H1 (cell line): ENCODE results near the gene MGME1. TPM values are rescaled to one million over a fixed set of nuclear protein-coding genes. Genes with fewer than 3 reads are reported as not detected.

Experiments used
- CTCF ChIA-PET: fragments of 300-600 bp; sonication (Branson Sonifier 250); formaldehyde crosslinking; loops from one replicate; lab custom pipeline; 2021; ENCODE audit not compliant: partially characterized antibody; lab: Charles Lee
- POLR2A ChIA-PET: fragments of 300-600 bp; sonication (Branson Sonifier 250); formaldehyde crosslinking; loops from one replicate; lab custom pipeline; 2021; ENCODE audit warnings: inconsistent platforms; ENCODE audit not compliant: partially characterized antibody; lab: Charles Lee
- DNase-seq, 2 experiments: peaks; one replicate each; pipeline versions ENCODE4 v3.0.0 to v3.0.0-alpha.2; 2010 to 2022; ENCODE audit warnings: low spot score in 2 of 2, low read depth in 1 of 2, mixed read lengths in 1 of 2
- FAIRE-seq: peaks from 2 replicates; lab custom pipeline; 2011; peaks lifted over from hg19 to GRCh38; lab: Jason Lieb, UNC
- H2AFZ ChIP-seq: 2 replicates; pipeline ENCODE4 v1.8.1; 2012; ENCODE audit warnings: low read length, inconsistent platforms
- H2AK5ac ChIP-seq: 2 replicates; pipeline ENCODE4 v1.6.1; 2013; ENCODE audit warnings: low read depth, low read length
- H2BK120ac ChIP-seq: replicated peaks from 2 replicates; pipeline ENCODE3; 2013; ENCODE audit warnings: low read depth, low read length, inconsistent platforms
- H2BK12ac ChIP-seq: 2 replicates; pipeline ENCODE4 v1.6.1; 2013; ENCODE audit warnings: low read depth, low read length
- H2BK15ac ChIP-seq: 2 replicates; pipeline ENCODE4 v1.6.1; 2013; ENCODE audit warnings: low read length
- H2BK20ac ChIP-seq: 2 replicates; pipeline ENCODE4 v1.6.1; 2013; ENCODE audit warnings: low read length
- H2BK5ac ChIP-seq: 2 replicates; pipeline ENCODE4 v1.6.1; 2013; ENCODE audit warnings: low read depth, low read length
- H3K14ac ChIP-seq: 2 replicates; pipeline ENCODE4 v1.6.1; 2013; ENCODE audit warnings: inconsistent platforms; ENCODE audit not compliant: insufficient read length
- H3K18ac ChIP-seq: 2 replicates; pipeline ENCODE4 v1.6.1; 2013; ENCODE audit warnings: low read length; ENCODE audit errors: extremely low read depth
- H3K23ac ChIP-seq: 2 replicates; pipeline ENCODE4 v1.6.1; 2013; ENCODE audit warnings: inconsistent platforms; ENCODE audit not compliant: insufficient read length
- H3K23me2 ChIP-seq: 2 replicates; pipeline ENCODE4 v1.6.1; 2013; ENCODE audit warnings: low read depth, low read length
- H3K27ac ChIP-seq: 2 replicates; pipeline ENCODE4 v1.6.1; 2011; ENCODE audit warnings: low read depth, low read length, inconsistent platforms
- H3K27me3 ChIP-seq, 4 experiments: replicated peaks in 1 of 4; 1 replicate in 1 of 4; 2 replicates in 3 of 4; pipeline versions ENCODE4 v1.6.1 to v1.8.1; 2011 to 2013; ENCODE audit warnings: low read length in 3 of 4, mild to moderate bottlenecking in 3 of 4, inconsistent platforms in 2 of 4, mixed read lengths in 2 of 4, moderate library complexity in 1 of 4; ENCODE audit not compliant: control insufficient read depth in 3 of 4, insufficient read depth in 3 of 4; ENCODE audit errors: extremely low read depth in 1 of 4
- H3K36me3 ChIP-seq, 4 experiments: 2 replicates each; pipeline versions ENCODE4 v1.6.1 to v1.8.1; 2011 to 2013; ENCODE audit warnings: mild to moderate bottlenecking in 4 of 4, low read length in 3 of 4, moderate library complexity in 2 of 4, control low read depth in 1 of 4, inconsistent platforms in 1 of 4; ENCODE audit not compliant: insufficient read depth in 4 of 4, control insufficient read depth in 2 of 4
- H3K4ac ChIP-seq: replicated peaks from 2 replicates; pipeline ENCODE3; 2013; ENCODE audit warnings: low read length, low read depth, mixed read lengths, inconsistent platforms; ENCODE audit not compliant: insufficient read length
- H3K4me1 ChIP-seq, 4 experiments: replicated peaks in 1 of 4; 1 replicate in 1 of 4; 2 replicates in 3 of 4; pipeline versions ENCODE4 v1.6.1 to v1.8.1; 2011 to 2013; ENCODE audit warnings: low read length in 3 of 4, inconsistent platforms in 2 of 4, mixed read lengths in 1 of 4; ENCODE audit not compliant: insufficient read depth in 4 of 4, control insufficient read depth in 3 of 4
- H3K4me2 ChIP-seq, 2 experiments: 2 replicates each; pipeline versions ENCODE4 v1.6.1 to v1.8.1; 2011 to 2013; ENCODE audit warnings: low read depth in 2 of 2, low read length in 2 of 2, control low read depth in 1 of 2, inconsistent platforms in 1 of 2, mild to moderate bottlenecking in 1 of 2; ENCODE audit not compliant: insufficient read depth in 1 of 2
- H3K4me3 ChIP-seq, 4 experiments: fragments of 200-600, 300-600 bp in 1 of 4; sonication (generic), shearing (Covaris generic), sonication (Bioruptor Twin) in 1 of 4; 2 replicates each; pipeline versions ENCODE4 v1.5.1 to v1.8.1; 2011 to 2016; ENCODE audit warnings: low read length in 4 of 4, low read depth in 3 of 4, control low read depth in 2 of 4, inconsistent platforms in 2 of 4, mild to moderate bottlenecking in 2 of 4, mixed read lengths in 1 of 4, moderate library complexity in 1 of 4; ENCODE audit not compliant: insufficient read depth in 2 of 4; ENCODE audit errors: extremely low read depth in 1 of 4
- H3K56ac ChIP-seq: replicated peaks from 2 replicates; pipeline ENCODE3; 2013; ENCODE audit warnings: low read depth, mild to moderate bottlenecking, mixed read lengths, low read length, inconsistent platforms; ENCODE audit not compliant: insufficient read length
- H3K79me1 ChIP-seq: 2 replicates; pipeline ENCODE4 v1.6.1; 2013; ENCODE audit warnings: low read depth, low read length, control low read depth
- H3K79me2 ChIP-seq, 2 experiments: 2 replicates each; pipeline versions ENCODE4 v1.6.1 to v1.8.1; 2012 to 2013; ENCODE audit warnings: low read length in 2 of 2, mild to moderate bottlenecking in 2 of 2, inconsistent platforms in 1 of 2; ENCODE audit not compliant: insufficient read depth in 2 of 2, control insufficient read depth in 1 of 2
- H3K9ac ChIP-seq, 4 experiments: replicated peaks in 1 of 4; 1 replicate in 1 of 4; 2 replicates in 3 of 4; pipeline versions ENCODE4 v1.6.1 to v1.8.1; 2011 to 2013; ENCODE audit warnings: low read depth in 3 of 4, low read length in 3 of 4, control low read depth in 2 of 4, mild to moderate bottlenecking in 2 of 4, moderate library complexity in 2 of 4, inconsistent platforms in 1 of 4; ENCODE audit errors: extremely low read depth in 1 of 4
- H3K9me3 ChIP-seq, 2 experiments: 2 replicates each; pipeline versions ENCODE4 v1.6.1 to v1.8.1; 2012 to 2013; ENCODE audit warnings: mild to moderate bottlenecking in 2 of 2, moderate library complexity in 2 of 2, control low read depth in 1 of 2, inconsistent platforms in 1 of 2, low read depth in 1 of 2, low read length in 1 of 2, mixed read lengths in 1 of 2; ENCODE audit not compliant: insufficient read depth in 2 of 2
- H4K20me1 ChIP-seq, 2 experiments: replicated peaks in 1 of 2; 2 replicates each; pipeline versions ENCODE3 to v1.8.1; 2011 to 2013; ENCODE audit warnings: inconsistent platforms in 2 of 2, low read length in 2 of 2, mild to moderate bottlenecking in 1 of 2; ENCODE audit not compliant: insufficient read depth in 2 of 2, control insufficient read depth in 1 of 2
- H4K5ac ChIP-seq: 2 replicates; pipeline ENCODE4 v1.6.1; 2013; ENCODE audit warnings: low read length, low read depth, mixed read lengths, inconsistent platforms; ENCODE audit not compliant: insufficient read length
- H4K8ac ChIP-seq: 2 replicates; pipeline ENCODE4 v1.8.0; 2013; ENCODE audit warnings: mild to moderate bottlenecking, moderate library complexity, low read length, inconsistent platforms; ENCODE audit not compliant: insufficient read depth; ENCODE audit errors: extremely low read depth
- H4K91ac ChIP-seq: replicated peaks from 2 replicates; pipeline ENCODE3; 2013; ENCODE audit warnings: low read length, mixed read lengths, inconsistent platforms; ENCODE audit not compliant: insufficient read length
- ASH2L ChIP-seq: fragments of 200-600, 300-600 bp; sonication (generic); IDR thresholded peaks from one replicate; pipeline ENCODE4 v1.7.1; 2017; ENCODE audit warnings: low read length
- BRCA1 ChIP-seq: IDR thresholded peaks from 2 replicates; pipeline ENCODE4 v1.6.1; 2012; ENCODE audit warnings: low read depth, low read length, improper control_type of control experiment
- CREB1 ChIP-seq: IDR thresholded peaks from 2 replicates; pipeline ENCODE4 v1.6.1; 2012; ENCODE audit warnings: inconsistent platforms
- GABPA ChIP-seq: IDR thresholded peaks from 2 replicates; pipeline ENCODE4 v1.6.1; 2011; ENCODE audit warnings: mild to moderate bottlenecking, low read length, moderate library complexity, borderline replicate concordance; ENCODE audit not compliant: insufficient read depth
- JUND ChIP-seq: IDR thresholded peaks from 2 replicates; pipeline ENCODE4 v1.6.1; 2011; ENCODE audit warnings: mild to moderate bottlenecking, improper control_type of control experiment, low read length
- PHF8 ChIP-seq: fragments of 200-600 bp; sonication (generic); conservative IDR thresholded peaks from 2 replicates; pipeline ENCODE4 v1.7.1; 2012; ENCODE audit warnings: low read depth, mild to moderate bottlenecking, inconsistent platforms, low read length, moderate library complexity
- POLR2A ChIP-seq, 2 experiments: IDR thresholded peaks; 1 replicate in 1 of 2; 2 replicates in 1 of 2; pipeline ENCODE4 v1.6.1; 2011; ENCODE audit warnings: low read depth in 2 of 2, low read length in 2 of 2, mild to moderate bottlenecking in 2 of 2; ENCODE audit errors: control extremely low read depth in 1 of 2
- POU5F1 ChIP-seq: IDR thresholded peaks from 2 replicates; pipeline ENCODE4 v1.6.1; 2011; ENCODE audit warnings: low read depth, mild to moderate bottlenecking, low read length, moderate library complexity
- RAD21 ChIP-seq, 2 experiments: IDR thresholded peaks in 1 of 2; conservative IDR thresholded peaks in 1 of 2; 2 replicates each; pipeline ENCODE4 v1.6.1; 2011; ENCODE audit warnings: low read depth in 2 of 2, low read length in 2 of 2, improper control_type of control experiment in 1 of 2, inconsistent platforms in 1 of 2, mild to moderate bottlenecking in 1 of 2, moderate library complexity in 1 of 2
- RBBP5 ChIP-seq: IDR thresholded peaks from 2 replicates; pipeline ENCODE4 v1.7.1; 2012; ENCODE audit warnings: low read depth, mild to moderate bottlenecking, inconsistent platforms, low read length, moderate library complexity, borderline replicate concordance
- RXRA ChIP-seq: IDR thresholded peaks from 2 replicates; pipeline ENCODE4 v1.6.1; 2011; ENCODE audit warnings: low read depth, mild to moderate bottlenecking, low read length, moderate library complexity; ENCODE audit not compliant: insufficient read depth
- SP4 ChIP-seq: IDR thresholded peaks from 2 replicates; pipeline ENCODE4 v1.6.1; 2012; ENCODE audit warnings: low read length, inconsistent platforms
- WGBS, 2 experiments: shearing (Covaris generic) in 1 of 2; methylation state at CpG; one replicate each; pipeline versions ENCODE4 v1.1.6 to v1.1.7; 2013 to 2015; ENCODE audit warnings: low lambda C conversion rate in 2 of 2, mixed read lengths in 2 of 2, inconsistent platforms in 1 of 2, low coverage in 1 of 2, missing lambda C conversion rate in 1 of 2; ENCODE audit not compliant: insufficient replicate concordance in 2 of 2, insufficient coverage in 1 of 2, insufficient read length in 1 of 2; ENCODE audit errors: extremely low coverage in 1 of 2, missing lambda C conversion rate in 1 of 2; 5-methylcytosine and 5-hydroxymethylcytosine counted together
- polyA plus RNA-seq, 7 experiments: library from polyadenylated mRNA; depleted of rRNA in 3 of 7; stranded (reverse) in 5 of 7; unstranded in 2 of 7; fragments of >200 nt in 5 of 7; fragments of 200-250 nt in 2 of 7; gene quantifications; 1 replicate in 5 of 7; 2 replicates in 1 of 7; 4 replicates in 1 of 7; pipeline versions ENCODE4 v1.2.1 to v1.2.3, GENCODE V29; 2011 to 2013; ENCODE audit warnings: missing spikeins in 2 of 7, mixed read lengths in 2 of 7
- total RNA-seq: library from RNA; stranded (reverse); fragmentation: NEBNext Ultra II Directional; extraction: Animal tissue kit (Norgen Biotek cat#: 25700); gene quantifications from 2 replicates; pipeline ENCODE4 v1.2.1, GENCODE V29; 2021
- TF ChIP-seq, protein P1 (sequence below): IDR thresholded peaks from 2 replicates; pipeline ENCODE4 v1.6.1; 2012; ENCODE audit warnings: low read length, inconsistent platforms

MGME1 gene
- total and polyA plus RNA-seq, 2 of the 8 experiments (the other 6 are each of a cell fraction or from before 2014, with no cell fraction given) = 27.7 to 59.0 TPM

DNA sequence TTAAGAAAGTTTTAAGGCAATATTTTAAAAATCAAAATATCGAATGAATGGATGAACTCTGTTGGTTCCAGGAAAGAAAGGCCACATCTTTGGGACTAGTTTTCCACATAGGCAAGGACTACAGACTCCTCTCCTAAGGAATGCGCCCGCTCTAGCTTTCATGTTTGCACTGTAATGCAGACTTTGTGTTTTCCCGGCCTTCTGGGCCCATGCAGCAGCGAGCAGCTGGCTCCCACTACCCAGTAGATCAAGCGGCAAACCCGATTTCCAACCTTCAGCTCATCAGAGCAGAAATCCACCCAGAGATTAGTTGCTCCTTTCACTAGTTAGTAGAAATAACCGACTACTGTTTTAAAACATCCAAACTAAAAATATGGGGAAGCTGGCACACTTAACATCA lies 61.2 kb downstream of the MGME1 start:
- Histone ChIP-seq H4K20me1 (peaks cover 0 to 3% of the 10 kb centered on the region in 2 experiments), H2BK20ac (no peak overlapping the region), H4K91ac (no peak overlapping the region), H4K8ac (no peak overlapping the region), H3K23me2 (no peaks in the 10 kb centered on the region), H3K23ac (no peak overlapping the region), H3K36me3 (no peaks in the 10 kb centered on the region; a peak in 2 of 8 replicates), H2AK5ac (no peak overlapping the region), H3K79me2 (no peaks in the 10 kb centered on the region), H2BK120ac (no peak overlapping the region), H3K9me3 (no peaks in the 10 kb centered on the region), H2BK12ac (no peak overlapping the region), H3K4me2 (no peak overlapping the region), H3K27me3 (no peaks in the 10 kb centered on the region), H4K5ac (no peak overlapping the region), H2BK5ac (no peak overlapping the region), H2AFZ (no peak overlapping the region), H3K79me1 (no peaks in the 10 kb centered on the region), H3K9ac (no peak overlapping the region), H3K27ac (0 out of 2 replicates have a peak overlapping the region, but pooled peaks have one; percentile 29), H2BK15ac (no peak overlapping the region), H3K14ac (no peak overlapping the region), H3K4me3 (no peak overlapping the region), H3K56ac (no peak overlapping the region), H3K4me1 (peaks cover 0 to 5% (median under 1%) of the 10 kb centered on the region in 4 experiments; a peak in 3 of 7 replicates), H3K4ac (no peak overlapping the region), H3K18ac (no peak overlapping the region)
- POLR2A ChIA-PET = no interaction called here
- DNase-seq (no peak), FAIRE-seq (no peak)
- WGBS, 2 experiments = 92% methylated on average over 8 of the region's 8 CpGs; no CpG with 5 or more reads in 1 of the 2 experiments
- CTCF ChIA-PET = interaction anchor here (0.7 to 8.9 kb wide), 3 partner anchors 11 to 36 kb away, joined by 3 to 48 read pairs (median 3); no protein-coding TSS in a partner anchor
- TF ChIP-seq POU5F1 (no peak), CREB1 (no peak), ASH2L (no peak), JUND (no peak), RBBP5 (no peak), BRCA1 (no peak), PHF8 (no peak), GABPA (no peak), RXRA (no peak), SP4 (no peak), POLR2A (IDR thresholded peaks at IDR 0.05; ENCODE audit: control extremely low read depth in 1 of 2, low read depth in 2 of 2, low read length in 2 of 2) (no peak), RAD21 (IDR thresholded peaks at IDR 0.05 in 1 of 2, conservative IDR thresholded peaks at IDR 0.05 in 1 of 2; ENCODE audit: low read depth in 2 of 2, low read length in 2 of 2) (no peak)
- TF ChIP-seq, protein P1, sequence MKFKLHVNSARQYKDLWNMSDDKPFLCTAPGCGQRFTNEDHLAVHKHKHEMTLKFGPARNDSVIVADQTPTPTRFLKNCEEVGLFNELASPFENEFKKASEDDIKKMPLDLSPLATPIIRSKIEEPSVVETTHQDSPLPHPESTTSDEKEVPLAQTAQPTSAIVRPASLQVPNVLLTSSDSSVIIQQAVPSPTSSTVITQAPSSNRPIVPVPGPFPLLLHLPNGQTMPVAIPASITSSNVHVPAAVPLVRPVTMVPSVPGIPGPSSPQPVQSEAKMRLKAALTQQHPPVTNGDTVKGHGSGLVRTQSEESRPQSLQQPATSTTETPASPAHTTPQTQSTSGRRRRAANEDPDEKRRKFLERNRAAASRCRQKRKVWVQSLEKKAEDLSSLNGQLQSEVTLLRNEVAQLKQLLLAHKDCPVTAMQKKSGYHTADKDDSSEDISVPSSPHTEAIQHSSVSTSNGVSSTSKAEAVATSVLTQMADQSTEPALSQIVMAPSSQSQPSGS = no peak
